BJ (cell line): ENCODE measurements around the gene HOXC6. TPM values are rescaled to one million over a fixed set of nuclear protein-coding genes. Genes with fewer than 3 reads are reported as not detected.

ENCODE experiments used
- CTCF ChIA-PET: fragments of 350-600 bp; formaldehyde crosslinking; extraction: SDS; loops from one replicate; lab custom pipeline; 2021; ENCODE audit warnings: antibody characterized with exemption, inconsistent platforms; lab: Yijun Ruan, JAX
- POLR2A ChIA-PET: fragments of 300-600 bp; sonication (Branson Sonifier 250); formaldehyde crosslinking; extraction: SDS; loops from one replicate; lab custom pipeline; 2021; ENCODE audit warnings: antibody characterized with exemption; lab: Charles Lee
- DNase-seq: peaks from one replicate; pipeline ENCODE4 v3.0.0-alpha.2; 2011; ENCODE audit warnings: low read depth
- H3K27me3 ChIP-seq: 2 replicates; pipeline ENCODE4 v1.6.0; 2011; ENCODE audit warnings: low read length; ENCODE audit not compliant: control insufficient read depth, insufficient read depth
- H3K36me3 ChIP-seq: 2 replicates; pipeline ENCODE4 v1.5.1; 2011; ENCODE audit warnings: low read length; ENCODE audit not compliant: control insufficient read depth, insufficient read depth
- H3K4me3 ChIP-seq: 2 replicates; pipeline ENCODE4 v1.5.1; 2011; ENCODE audit warnings: low read depth, mild to moderate bottlenecking, control low read depth, low read length
- CTCF ChIP-seq: IDR thresholded peaks from 2 replicates; pipeline ENCODE4 v1.5.1; 2011; ENCODE audit warnings: low read depth, mild to moderate bottlenecking, control low read depth, inconsistent platforms, low read length, moderate library complexity; ENCODE audit not compliant: insufficient read depth
- polyA plus RNA-seq: library from polyadenylated mRNA; depleted of rRNA; stranded (reverse); fragments of >200 nt; gene quantifications from 2 replicates; pipeline ENCODE4 v1.2.3, GENCODE V29; 2011

The HOXC6 gene
- polyA plus RNA-seq, 1 experiment, result 5.9 TPM

- POLR2A ChIA-PET, result no interaction called here
Measured at GRCh38 chr12:54038284-54038870, 10.1 kb downstream of the HOXC6 start.

GRCh38 chr12:54038871-54039414 is 10.7 kb downstream of the HOXC6 start:
- ChIA-PET CTCF (interaction anchor here (0.8 to 1.7 kb wide), 5 partner anchors 12 to 162 kb away, joined by 3 to 7 read pairs (median 4); no protein-coding TSS in a partner anchor), POLR2A (no interaction called here)
- H3K27me3 ChIP-seq, result peaks cover 11% of the 10 kb centered on the region
- H3K4me3 ChIP-seq, result no peak overlapping the region
- no peaks in the 10 kb centered on the region for H3K36me3 ChIP-seq
- DNase-seq, result no peak
- TF ChIP-seq CTCF, result no peak

More at GRCh38 chr12:54038284-54038870, 10.1 kb downstream of the HOXC6 start:
- Histone ChIP-seq H3K27me3 (peaks cover 11% of the 10 kb centered on the region), H3K36me3 (no peaks in the 10 kb centered on the region), H3K4me3 (no peak overlapping the region)
- DNase-seq, result no peak
- TF ChIP-seq CTCF, result no peak
- CTCF ChIA-PET, result interaction anchor here (0.8 to 1.7 kb wide), 5 partner anchors 13 to 163 kb away, joined by 3 to 7 read pairs (median 4); no protein-coding TSS in a partner anchor

- Histone ChIP-seq H3K27me3 (peaks cover 10% of the 10 kb centered on the region), H3K36me3 (no peaks in the 10 kb centered on the region), H3K4me3 (no peak overlapping the region)
- no peak for TF ChIP-seq CTCF
- ChIA-PET POLR2A (no interaction called here), CTCF (interaction anchor here (1.5 to 1.7 kb wide), 2 partner anchors 152 to 162 kb away, joined by 4 to 7 read pairs; no protein-coding TSS in a partner anchor)
- DNase-seq, result no peak
Measured at GRCh38 chr12:54039417-54040147, 11.3 kb downstream of the HOXC6 start.

GRCh38 chr12:54040148-54040494 is 11.9 kb downstream of the HOXC6 start:
- no peaks in the 10 kb centered on the region for H3K36me3 ChIP-seq
- no peak overlapping the region for H3K4me3 ChIP-seq
- peaks cover 12% of the 10 kb centered on the region for H3K27me3 ChIP-seq
- CTCF ChIA-PET, result interaction anchor here (1.5 to 2.0 kb wide), 2 partner anchors 8 to 152 kb away, joined by 4 to 13 read pairs; partner anchors contain the start of gene HOXC5
- DNase-seq, result no peak
- TF ChIP-seq CTCF, result no peak
- POLR2A ChIA-PET, result no interaction called here

GRCh38 chr12:54040648-54041047 is 12.4 kb downstream of the HOXC6 start:
- POLR2A ChIA-PET, result no interaction called here
- no peak for TF ChIP-seq CTCF
- H3K27me3 ChIP-seq, result peaks cover 14% of the 10 kb centered on the region
- H3K36me3 ChIP-seq, result no peaks in the 10 kb centered on the region
- CTCF ChIA-PET, result interaction anchor here (1.3 to 2.0 kb wide), 3 partner anchors 9 to 161 kb away, joined by 4 to 13 read pairs (median 6); partner anchors contain the start of gene HOXC5
- no peak for DNase-seq
- no peak overlapping the region for H3K4me3 ChIP-seq
